ENCODE data around the gene PIPOX.

DNA sequence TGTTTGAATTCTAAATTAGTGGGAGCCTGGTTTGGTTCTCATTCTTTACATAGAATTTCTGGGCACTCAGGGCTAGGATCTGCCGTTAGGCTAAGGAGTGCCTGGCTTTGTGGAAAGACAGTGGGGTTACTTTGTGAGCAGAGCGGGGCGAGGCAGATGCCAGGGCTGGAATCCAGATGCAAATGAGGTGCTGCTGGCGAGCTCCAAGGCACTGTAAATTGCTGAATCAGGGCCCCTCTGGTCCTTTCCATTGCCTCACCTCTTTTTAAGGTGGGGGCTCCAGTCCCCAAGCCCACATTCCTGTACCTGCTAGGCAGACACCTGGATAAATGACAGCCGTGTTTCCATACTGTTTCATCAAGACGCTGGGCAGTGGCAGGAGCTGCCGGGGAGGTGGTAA, 33.8 kb downstream of the PIPOX start:
- TF ChIP-seq, protein P1, sequence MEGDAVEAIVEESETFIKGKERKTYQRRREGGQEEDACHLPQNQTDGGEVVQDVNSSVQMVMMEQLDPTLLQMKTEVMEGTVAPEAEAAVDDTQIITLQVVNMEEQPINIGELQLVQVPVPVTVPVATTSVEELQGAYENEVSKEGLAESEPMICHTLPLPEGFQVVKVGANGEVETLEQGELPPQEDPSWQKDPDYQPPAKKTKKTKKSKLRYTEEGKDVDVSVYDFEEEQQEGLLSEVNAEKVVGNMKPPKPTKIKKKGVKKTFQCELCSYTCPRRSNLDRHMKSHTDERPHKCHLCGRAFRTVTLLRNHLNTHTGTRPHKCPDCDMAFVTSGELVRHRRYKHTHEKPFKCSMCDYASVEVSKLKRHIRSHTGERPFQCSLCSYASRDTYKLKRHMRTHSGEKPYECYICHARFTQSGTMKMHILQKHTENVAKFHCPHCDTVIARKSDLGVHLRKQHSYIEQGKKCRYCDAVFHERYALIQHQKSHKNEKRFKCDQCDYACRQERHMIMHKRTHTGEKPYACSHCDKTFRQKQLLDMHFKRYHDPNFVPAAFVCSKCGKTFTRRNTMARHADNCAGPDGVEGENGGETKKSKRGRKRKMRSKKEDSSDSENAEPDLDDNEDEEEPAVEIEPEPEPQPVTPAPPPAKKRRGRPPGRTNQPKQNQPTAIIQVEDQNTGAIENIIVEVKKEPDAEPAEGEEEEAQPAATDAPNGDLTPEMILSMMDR (IDR thresholded peaks at IDR 0.05): no peak
- TF ChIP-seq POLR2A (IDR thresholded peaks at IDR 0.05): no peak

All from vagina (tissue), 2 donors.